Neuron (in vitro differentiated cells): Measurements from ENCODE around the gene ITGAE.

Experiments used
- H2AFZ ChIP-seq: one replicate; pipeline ENCODE4 v1.6.1; 2013; ENCODE audit warnings: low read depth, mild to moderate bottlenecking, inconsistent platforms, low read length, moderate library complexity
- H3K27me3 ChIP-seq: one replicate; pipeline ENCODE4 v1.6.1; 2013; ENCODE audit warnings: low read length; ENCODE audit not compliant: insufficient read depth
- H3K36me3 ChIP-seq: one replicate; pipeline ENCODE4 v1.6.1; 2013; ENCODE audit warnings: low read length; ENCODE audit not compliant: insufficient read depth
- H3K4me1 ChIP-seq: one replicate; pipeline ENCODE4 v1.6.1; 2013; ENCODE audit warnings: low read length; ENCODE audit not compliant: insufficient read depth
- H3K4me3 ChIP-seq: 2 replicates; pipeline ENCODE4 v1.5.1; 2013; ENCODE audit warnings: mild to moderate bottlenecking, low read length, moderate library complexity
- H3K9me3 ChIP-seq: one replicate; pipeline ENCODE4 v1.6.1; 2013; ENCODE audit warnings: low read length

Gene ITGAE

GRCh38 chr17:3755335-3756030 lies 45.5 kb downstream of the ITGAE start:
- H3K9me3 ChIP-seq: no peaks in the 10 kb centered on the region
- no peak overlapping the region for H2AFZ ChIP-seq
- H3K36me3 ChIP-seq: no peaks in the 10 kb centered on the region
- H3K4me3 ChIP-seq: no peak overlapping the region
- peaks cover 13% of the 10 kb centered on the region for H3K27me3 ChIP-seq
- H3K4me1 ChIP-seq: no peaks in the 10 kb centered on the region

DNA sequence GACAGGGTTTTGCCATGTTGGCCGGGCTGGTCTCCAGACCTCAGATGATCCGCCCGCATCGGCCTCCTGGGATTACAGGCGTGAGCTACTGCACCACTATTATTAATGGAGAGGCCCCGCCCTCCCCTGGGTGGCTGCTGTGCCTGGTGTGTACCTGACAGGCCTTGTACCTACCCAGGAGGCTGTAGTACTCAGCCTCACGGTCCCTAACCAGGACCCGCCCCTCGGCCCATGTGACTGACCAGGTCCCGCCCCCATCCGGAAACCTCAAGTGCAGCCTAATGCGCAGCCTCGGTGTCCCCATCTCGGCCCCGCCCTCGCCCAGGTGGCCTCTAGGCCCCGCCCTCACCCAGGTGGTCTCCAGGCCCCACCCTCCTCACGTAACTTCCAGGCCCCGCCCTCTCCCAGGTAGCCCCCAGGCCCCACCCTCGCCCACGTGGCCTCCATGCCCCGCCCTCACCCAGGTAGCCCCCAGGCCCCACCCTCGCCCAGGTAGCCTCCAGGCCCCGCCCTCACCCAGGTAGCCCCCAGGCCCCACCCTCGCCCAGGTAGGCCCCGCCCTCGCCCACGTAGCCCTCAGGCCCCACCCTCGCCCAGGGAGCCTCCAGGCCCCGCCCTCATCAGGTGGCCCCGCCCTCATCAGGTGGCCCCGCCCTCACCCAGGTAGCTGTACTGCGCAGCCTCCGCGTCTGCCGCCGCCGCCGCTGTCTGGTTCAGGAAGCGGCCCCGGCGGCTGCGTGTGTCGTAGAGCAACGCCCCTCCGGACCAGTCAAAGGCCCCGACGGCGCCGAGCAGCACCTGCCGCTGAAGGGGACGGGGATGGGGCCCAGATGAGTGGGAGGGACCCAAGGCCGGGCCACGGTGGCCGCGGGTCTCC lies 46.3 kb downstream of the ITGAE start:
- H2AFZ ChIP-seq: no peak overlapping the region
- no peaks in the 10 kb centered on the region for H3K9me3 ChIP-seq
- no peaks in the 10 kb centered on the region for H3K4me1 ChIP-seq
- H3K27me3 ChIP-seq: peaks cover 17% of the 10 kb centered on the region
- no peak overlapping the region for H3K4me3 ChIP-seq
- H3K36me3 ChIP-seq: no peaks in the 10 kb centered on the region

DNA sequence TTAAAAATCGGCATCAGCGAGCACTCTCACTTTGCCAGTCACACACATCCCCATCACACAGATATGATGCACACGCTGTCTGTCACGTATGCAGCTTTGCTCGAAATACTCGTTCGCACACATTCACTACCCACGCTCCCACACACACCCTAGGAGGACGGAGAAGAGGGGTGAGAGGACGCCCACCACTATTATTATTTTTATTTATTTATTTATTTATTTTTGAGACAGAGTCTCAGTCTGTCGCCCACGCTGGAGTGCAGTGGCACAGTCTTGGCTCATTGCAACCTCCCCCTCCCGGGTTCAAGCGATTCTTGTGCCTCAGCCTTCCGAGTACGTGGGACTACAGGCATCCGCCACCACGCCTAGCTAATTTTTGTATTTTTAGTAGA lies 46.9 kb downstream of the ITGAE start:
- Histone ChIP-seq H3K4me3 (no peak overlapping the region), H3K4me1 (no peaks in the 10 kb centered on the region), H2AFZ (no peak overlapping the region), H3K9me3 (no peaks in the 10 kb centered on the region), H3K36me3 (no peaks in the 10 kb centered on the region), H3K27me3 (peaks cover 17% of the 10 kb centered on the region)

DNA sequence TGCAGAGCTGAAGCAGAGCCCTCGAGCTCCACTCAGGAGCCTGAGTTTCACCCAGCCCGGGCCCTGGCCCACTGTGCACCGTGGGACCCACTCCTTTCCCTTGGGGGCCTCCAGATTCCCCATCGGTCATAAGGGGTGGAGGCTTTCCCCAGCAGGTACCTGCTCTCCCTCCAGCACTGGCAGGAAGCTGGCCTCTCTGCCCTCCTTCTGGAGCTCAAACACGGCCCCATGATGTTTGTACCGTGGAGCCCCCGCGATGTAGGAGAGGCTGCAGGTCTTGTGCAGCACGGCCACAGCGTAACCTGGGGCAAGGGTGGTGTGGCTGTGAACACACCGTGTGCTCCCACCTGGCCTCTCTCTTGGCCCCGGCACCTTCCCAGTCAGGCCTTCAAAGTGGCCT lies 47.4 kb downstream of the ITGAE start:
- no peaks in the 10 kb centered on the region for H3K36me3 ChIP-seq
- no peak overlapping the region for H2AFZ ChIP-seq
- no peaks in the 10 kb centered on the region for H3K4me1 ChIP-seq
- H3K27me3 ChIP-seq: peaks cover 17% of the 10 kb centered on the region
- no peaks in the 10 kb centered on the region for H3K9me3 ChIP-seq
- no peak overlapping the region for H3K4me3 ChIP-seq

- H3K4me1 ChIP-seq: no peaks in the 10 kb centered on the region
- no peaks in the 10 kb centered on the region for H3K36me3 ChIP-seq
- no peaks in the 10 kb centered on the region for H3K9me3 ChIP-seq
- H3K27me3 ChIP-seq: peaks cover 17% of the 10 kb centered on the region
- H3K4me3 ChIP-seq: no peak overlapping the region
- H2AFZ ChIP-seq: no peak overlapping the region
Measured at GRCh38 chr17:3751836-3752235, 49.2 kb downstream of the ITGAE start.

- Histone ChIP-seq H3K27me3 (peaks cover 17% of the 10 kb centered on the region), H3K36me3 (no peaks in the 10 kb centered on the region), H3K4me3 (no peak overlapping the region), H3K4me1 (no peaks in the 10 kb centered on the region), H3K9me3 (no peaks in the 10 kb centered on the region), H2AFZ (no peak overlapping the region)
Measured at GRCh38 chr17:3750926-3751325, 50.1 kb downstream of the ITGAE start.

DNA sequence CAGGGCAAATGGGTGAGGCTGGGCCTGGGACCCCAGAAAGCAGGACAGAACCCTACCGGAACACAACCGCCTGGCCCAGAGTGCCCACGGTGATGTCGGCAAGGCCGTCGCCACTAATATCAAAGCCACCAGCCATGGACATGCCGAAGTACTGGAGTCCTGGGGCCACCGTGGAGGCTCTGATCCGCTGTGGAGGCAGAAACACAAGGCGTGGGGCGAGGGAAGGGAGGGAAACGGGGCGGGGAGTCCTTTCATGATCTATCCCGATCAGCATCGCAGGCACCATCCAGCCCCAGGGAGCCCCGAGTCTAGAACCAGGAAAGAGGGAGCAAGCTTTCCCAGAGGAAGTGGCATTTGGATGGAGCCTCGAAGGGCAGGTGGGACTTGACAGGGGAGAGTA lies 50.7 kb downstream of the ITGAE start:
- Histone ChIP-seq H3K9me3 (no peaks in the 10 kb centered on the region), H3K36me3 (no peaks in the 10 kb centered on the region), H3K27me3 (peaks cover 14% of the 10 kb centered on the region), H3K4me1 (no peaks in the 10 kb centered on the region), H2AFZ (no peak overlapping the region), H3K4me3 (no peak overlapping the region)

DNA sequence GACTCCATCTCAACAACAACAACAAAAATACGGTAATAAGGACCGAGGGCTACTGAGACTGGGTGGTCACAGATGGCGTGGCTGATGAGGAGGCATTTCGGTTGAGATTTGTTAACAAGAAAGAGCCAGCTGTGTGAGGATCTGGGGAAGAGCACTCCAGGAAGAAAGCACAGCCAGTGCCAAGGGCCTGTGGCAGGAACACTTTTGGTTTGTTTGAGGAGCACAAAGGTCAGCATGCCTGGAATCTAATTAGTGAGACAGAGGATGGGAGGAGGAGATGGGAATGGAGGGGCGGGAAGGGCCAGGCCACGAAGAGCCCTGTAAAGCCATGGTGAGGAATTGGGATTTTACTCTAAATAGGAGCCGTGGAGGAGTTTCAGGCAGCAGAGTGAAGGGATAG lies 52.4 kb downstream of the ITGAE start:
- Histone ChIP-seq H2AFZ (no peak overlapping the region), H3K4me1 (no peaks in the 10 kb centered on the region), H3K27me3 (peaks cover 10% of the 10 kb centered on the region), H3K9me3 (no peaks in the 10 kb centered on the region), H3K4me3 (no peak overlapping the region), H3K36me3 (no peaks in the 10 kb centered on the region)

DNA sequence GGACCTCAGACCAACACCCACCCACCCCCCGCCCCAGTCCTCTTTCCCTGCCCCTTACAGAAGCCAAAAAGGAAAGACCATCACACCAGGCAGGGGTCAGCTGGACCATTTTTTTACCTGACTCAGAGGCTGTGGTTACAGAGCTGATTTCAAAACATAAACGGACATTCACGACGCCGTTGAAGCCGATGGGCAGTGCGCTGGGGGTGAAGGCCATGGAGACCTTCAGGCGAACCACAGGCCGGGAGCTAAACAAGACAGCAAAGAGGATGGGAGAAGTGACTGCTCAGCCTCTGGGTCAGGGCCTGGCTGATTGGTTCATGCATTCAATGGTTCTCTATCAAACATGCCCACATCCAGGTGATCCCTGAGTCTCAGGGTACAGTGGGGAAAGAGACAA lies 53.2 kb downstream of the ITGAE start:
- H2AFZ ChIP-seq: no peak overlapping the region

GRCh38 chr17:3745071-3745470 lies 55.9 kb downstream of the ITGAE start:
- Histone ChIP-seq H3K4me1 (no peaks in the 10 kb centered on the region), H2AFZ (no peak overlapping the region), H3K9me3 (no peaks in the 10 kb centered on the region), H3K27me3 (no peaks in the 10 kb centered on the region), H3K4me3 (no peak overlapping the region), H3K36me3 (no peaks in the 10 kb centered on the region)

More for the DNA sequence above, 53.2 kb downstream of the ITGAE start:
- Histone ChIP-seq H3K36me3 (no peaks in the 10 kb centered on the region), H3K4me3 (no peak overlapping the region), H3K9me3 (no peaks in the 10 kb centered on the region), H3K27me3 (peaks cover 10% of the 10 kb centered on the region), H3K4me1 (no peaks in the 10 kb centered on the region)

DNA sequence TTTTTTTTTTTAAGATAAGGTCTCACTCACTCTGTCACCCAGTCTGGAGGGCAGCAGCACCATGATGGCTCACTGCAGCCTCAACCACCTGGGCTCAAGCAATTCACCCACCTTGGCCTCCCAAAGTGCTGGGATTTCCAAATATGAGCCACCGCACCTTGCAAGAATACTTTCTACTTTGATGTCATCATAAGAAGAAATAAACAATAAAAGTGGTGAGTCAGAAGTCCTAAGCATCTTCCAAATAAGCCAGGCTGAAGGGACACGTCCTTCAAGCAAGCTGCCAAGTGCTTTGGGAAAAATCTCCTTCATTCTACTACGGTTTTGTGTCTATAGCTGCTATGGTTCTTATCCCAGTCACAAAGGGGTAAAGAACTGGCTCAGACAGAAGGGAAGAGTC lies 57.0 kb downstream of the ITGAE start:
- Histone ChIP-seq H3K9me3 (no peaks in the 10 kb centered on the region), H3K36me3 (no peaks in the 10 kb centered on the region), H3K4me3 (no peak overlapping the region), H3K4me1 (no peaks in the 10 kb centered on the region), H3K27me3 (no peaks in the 10 kb centered on the region), H2AFZ (no peak overlapping the region)

DNA sequence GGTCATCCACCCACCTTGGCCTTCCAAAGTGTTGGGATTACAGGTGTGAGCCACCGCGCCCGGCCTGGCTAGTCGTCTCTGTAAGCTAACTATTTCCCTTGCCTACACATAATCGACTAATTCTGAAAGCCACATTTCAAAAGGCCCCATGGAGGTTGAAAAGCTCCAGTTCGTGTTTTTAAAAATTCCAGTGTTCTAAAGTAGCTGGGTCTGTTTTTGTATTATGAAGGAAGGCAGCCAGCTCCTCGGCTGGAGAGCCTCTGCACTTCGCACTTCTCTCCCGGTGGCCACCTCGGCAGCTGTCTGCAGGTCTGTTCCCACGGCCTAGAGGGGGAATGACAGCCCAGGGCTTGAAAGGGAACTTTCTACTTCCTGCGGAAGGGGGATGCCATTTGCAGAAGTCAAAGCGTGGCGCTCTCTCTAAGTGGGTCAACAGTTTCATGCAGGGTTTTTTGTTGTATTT lies 60.3 kb downstream of the ITGAE start:
- Histone ChIP-seq H3K4me1 (peaks cover 10% of the 10 kb centered on the region), H3K36me3 (no peaks in the 10 kb centered on the region)

GRCh38 chr17:3739422-3740124 lies 61.4 kb downstream of the ITGAE start:
- H3K4me3 ChIP-seq: no peak overlapping the region
- H3K9me3 ChIP-seq: no peaks in the 10 kb centered on the region

More for the DNA sequence above, 60.3 kb downstream of the ITGAE start:
- Histone ChIP-seq H3K4me3 (no peak overlapping the region), H3K27me3 (no peaks in the 10 kb centered on the region), H3K9me3 (no peaks in the 10 kb centered on the region), H2AFZ (no peak overlapping the region)

More at GRCh38 chr17:3739422-3740124, 61.4 kb downstream of the ITGAE start:
- H3K36me3 ChIP-seq: no peaks in the 10 kb centered on the region
- H3K27me3 ChIP-seq: no peaks in the 10 kb centered on the region
- H2AFZ ChIP-seq: no peak overlapping the region
- H3K4me1 ChIP-seq: peaks cover 10% of the 10 kb centered on the region
